Progenitor cell of endocrine pancreas (in vitro differentiated cells): ENCODE measurements around the gene EPHA10. TPM values are rescaled to one million over a fixed set of nuclear protein-coding genes. Genes with fewer than 3 reads are reported as not detected.

Experiments
- DNase-seq: peaks from one replicate; pipeline ENCODE4 v3.0.0; 2021; ENCODE audit warnings: low spot score; ENCODE audit not compliant: unreplicated experiment
- H3K27ac Mint-ChIP-seq: 2 replicates; pipeline ENCODE4 v1.8.0; 2021; ENCODE audit warnings: mild to moderate bottlenecking, moderate library complexity, mixed read lengths
- H3K27me3 Mint-ChIP-seq: 2 replicates; pipeline ENCODE4 v1.8.0; 2021; ENCODE audit warnings: mixed read lengths
- H3K36me3 Mint-ChIP-seq: 2 replicates; pipeline ENCODE4 v1.8.0; 2022; ENCODE audit warnings: mixed read lengths; ENCODE audit not compliant: insufficient read depth
- H3K4me1 Mint-ChIP-seq: 2 replicates; pipeline ENCODE4 v1.8.0; 2021; ENCODE audit warnings: low read depth, mixed read lengths
- H3K4me3 Mint-ChIP-seq: 2 replicates; pipeline ENCODE4 v1.8.0; 2021; ENCODE audit warnings: low read depth, mild to moderate bottlenecking, moderate library complexity, mixed read lengths
- H3K9me3 Mint-ChIP-seq: 2 replicates; pipeline ENCODE4 v1.8.0; 2021; ENCODE audit warnings: low read depth, mixed read lengths
- CTCF ChIP-seq: fragments of 200-600 bp; sonication (generic); IDR thresholded peaks from one replicate; pipeline ENCODE4 v1.5.0; 2021; ENCODE audit warnings: antibody characterized with exemption, mild to moderate bottlenecking; ENCODE audit not compliant: unreplicated experiment
- total RNA-seq: library from RNA; stranded (reverse); gene quantifications from 2 replicates; pipeline ENCODE4 v1.2.1, GENCODE V29; 2021

EPHA10 gene
- total RNA-seq, 1 donor from 2014 or later: 6.2 TPM

DNA sequence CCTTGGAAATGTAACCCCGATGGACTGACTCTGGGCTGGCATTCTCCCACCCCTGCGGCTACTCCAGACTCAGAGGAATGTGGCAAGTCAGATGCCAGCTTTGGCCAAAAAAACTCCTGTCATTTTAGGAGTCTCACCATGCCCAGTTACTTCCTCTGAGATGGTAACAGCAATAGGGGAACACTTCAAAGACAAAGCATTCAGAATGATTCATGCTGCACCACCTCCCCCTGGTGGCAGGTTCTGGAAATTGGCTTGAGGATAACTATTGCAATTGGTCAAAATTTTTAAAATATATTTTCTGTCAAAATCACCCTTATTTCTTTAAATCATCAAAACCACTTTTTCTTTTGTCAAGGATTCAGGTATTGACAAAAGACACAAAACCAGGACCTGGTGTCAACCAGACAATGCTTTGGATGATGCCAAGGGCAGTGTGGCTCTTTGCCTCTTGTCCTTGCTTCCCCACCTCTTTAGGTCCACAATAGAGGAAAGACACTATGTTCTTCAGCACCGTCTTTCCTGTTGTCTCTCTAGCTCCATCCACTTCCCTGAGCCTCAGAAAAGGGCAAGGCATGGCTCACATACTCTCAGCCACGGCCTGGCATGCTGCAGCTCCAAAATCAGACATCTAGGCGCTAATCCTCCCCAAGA lies 82.5 kb downstream of the EPHA10 start:
- Mint-ChIP-seq H3K9me3 (no peaks in the 10 kb centered on the region), H3K4me3 (no peak overlapping the region), H3K36me3 (peaks cover 13% of the 10 kb centered on the region), H3K27ac (peak overlapping the region; percentile 82), H3K27me3 (peaks cover 6% of the 10 kb centered on the region), H3K4me1 (no peaks in the 10 kb centered on the region)
- peak; percentile 92 for TF ChIP-seq CTCF
- peak; percentile 65 for DNase-seq

- Mint-ChIP-seq H3K9me3 (no peaks in the 10 kb centered on the region), H3K36me3 (peaks cover 10% of the 10 kb centered on the region), H3K4me1 (no peaks in the 10 kb centered on the region), H3K27ac (peak overlapping the region; percentile 2), H3K27me3 (peaks cover 19% of the 10 kb centered on the region), H3K4me3 (no peak overlapping the region)
- no peak for TF ChIP-seq CTCF
- DNase-seq: no peak
Observed at GRCh38 chr1:37680933-37681332, 84.0 kb downstream of the EPHA10 start.

DNA sequence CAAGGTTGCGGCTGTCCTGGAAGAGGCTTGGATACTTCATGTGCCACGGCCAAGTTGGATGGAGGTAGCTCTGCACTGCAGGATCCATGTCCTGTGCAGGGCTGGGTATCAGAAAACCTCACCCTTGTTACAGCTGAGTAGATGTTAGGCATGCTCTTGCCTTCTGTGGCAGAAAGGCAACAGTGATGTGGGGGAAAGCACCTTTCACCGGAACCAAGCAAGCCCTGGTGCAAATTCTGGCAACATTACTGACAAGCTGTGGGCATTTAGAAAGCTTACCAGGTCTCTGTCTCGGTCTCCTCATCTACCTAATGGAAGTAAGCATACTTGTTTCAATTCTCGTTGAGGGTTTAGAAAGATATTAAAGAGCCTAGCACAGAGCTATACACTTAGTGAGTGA lies 87.1 kb downstream of the EPHA10 start:
- Mint-ChIP-seq H3K27me3 (peaks cover 24% of the 10 kb centered on the region), H3K36me3 (peaks cover 4% of the 10 kb centered on the region), H3K9me3 (no peaks in the 10 kb centered on the region), H3K4me3 (no peak overlapping the region), H3K4me1 (no peaks in the 10 kb centered on the region), H3K27ac (no peak overlapping the region)
- TF ChIP-seq CTCF: no peak
- no peak for DNase-seq

DNA sequence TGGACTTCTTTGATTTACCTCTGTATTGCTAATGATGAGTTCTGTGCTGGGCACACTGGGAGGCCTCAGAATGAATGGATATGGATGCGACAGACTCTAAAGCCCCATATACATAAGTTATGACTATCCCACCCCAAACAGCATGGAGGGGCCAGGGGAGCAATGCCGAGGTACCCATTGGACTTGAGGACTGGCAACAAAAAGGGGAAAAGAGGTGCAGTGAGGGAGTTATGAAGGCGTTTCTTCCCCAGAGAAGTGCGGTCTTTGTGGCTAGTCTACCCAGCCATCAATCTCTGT lies 87.8 kb downstream of the EPHA10 start:
- peaks cover 31% of the 10 kb centered on the region for H3K27me3 Mint-ChIP-seq
- no peak overlapping the region for H3K27ac Mint-ChIP-seq
- H3K4me3 Mint-ChIP-seq: no peak overlapping the region
- H3K9me3 Mint-ChIP-seq: no peaks in the 10 kb centered on the region
- no peak for DNase-seq
- H3K4me1 Mint-ChIP-seq: no peaks in the 10 kb centered on the region
- no peak for TF ChIP-seq CTCF
- H3K36me3 Mint-ChIP-seq: peaks cover 4% of the 10 kb centered on the region

GRCh38 chr1:37676281-37677142 lies 88.4 kb downstream of the EPHA10 start:
- Mint-ChIP-seq H3K4me3 (no peak overlapping the region), H3K27me3 (peaks cover 37% of the 10 kb centered on the region), H3K4me1 (no peaks in the 10 kb centered on the region), H3K36me3 (peaks cover 4% of the 10 kb centered on the region), H3K27ac (no peak overlapping the region), H3K9me3 (no peaks in the 10 kb centered on the region)
- no peak for TF ChIP-seq CTCF
- no peak for DNase-seq
